Stimulated activated CD4-positive, alpha-beta T cell treated with anti-CD3 and anti-CD28 coated beads, Interleukin-4, amount 100 ng/mL, for 24 hours (primary cell): ENCODE measurements around the gene ASCC2.

Source experiments
- DNase-seq: peaks from one replicate; pipeline ENCODE4 v3.0.0-alpha.2; 2020

ASCC2 gene

GRCh38 chr22:29816539-29816938, 21.5 kb downstream of the ASCC2 start:
- DNase-seq, result no peak

- no peak for DNase-seq
These were observed 21.9 kb downstream of the ASCC2 start for GRCh38 chr22:29816128-29816527.

DNA sequence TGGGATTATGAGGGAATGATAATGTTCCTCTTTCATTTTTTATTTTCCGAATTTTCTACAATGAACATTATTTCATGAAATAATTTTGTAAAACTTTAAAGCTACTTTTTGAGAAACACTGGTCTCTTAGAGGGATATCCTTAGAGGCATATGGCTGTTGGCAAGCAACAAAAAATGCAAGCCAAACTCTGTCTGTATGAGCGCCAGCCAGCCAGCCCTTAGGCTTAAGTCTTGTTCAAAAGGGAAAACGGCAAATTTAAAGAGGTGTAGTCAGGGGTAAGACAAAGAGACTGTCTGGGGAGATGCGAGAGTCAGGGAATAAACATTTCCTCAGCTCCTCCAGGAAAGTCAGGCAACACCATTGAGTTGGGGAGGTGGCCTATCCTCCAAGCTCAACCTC, 22.5 kb downstream of the ASCC2 start:
- no peak for DNase-seq

DNA sequence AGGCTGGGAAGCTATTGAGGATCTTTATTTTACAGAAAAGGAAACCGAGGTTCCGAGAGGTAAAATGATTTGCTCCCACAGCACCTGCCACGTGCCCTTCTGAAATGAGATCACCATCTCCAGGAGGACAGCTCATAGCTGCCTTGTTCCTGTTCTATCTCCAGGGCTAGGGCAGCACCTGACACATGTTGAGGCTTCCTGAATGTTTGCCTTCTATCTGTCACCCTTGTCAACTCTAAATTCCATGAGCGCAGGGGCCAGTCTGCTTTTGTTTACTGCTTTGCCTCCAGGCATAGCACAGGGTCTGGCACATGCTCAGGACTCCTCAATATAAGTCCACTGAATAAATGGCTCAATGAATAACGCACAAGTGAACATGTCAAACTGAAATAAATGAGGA, 24.1 kb downstream of the ASCC2 start:
- DNase-seq, result no peak

DNA sequence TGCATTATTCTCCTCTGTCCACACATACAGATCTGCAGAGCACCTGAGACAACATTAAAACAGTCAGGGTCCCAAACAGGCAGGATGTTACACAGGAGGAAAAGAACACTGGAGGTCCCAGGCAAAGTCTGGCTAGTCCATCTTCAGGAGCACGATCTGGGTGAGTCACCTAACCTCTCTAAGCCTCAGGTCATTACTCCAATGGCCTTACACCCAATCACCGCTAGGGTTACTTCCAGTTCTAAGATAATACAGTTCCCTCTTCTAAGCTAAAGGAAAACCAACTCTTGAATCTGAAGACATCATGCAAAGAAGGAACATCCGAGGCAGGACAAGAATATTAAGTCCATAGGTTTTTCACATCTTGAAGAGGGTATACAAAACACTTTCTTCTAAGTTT, 24.5 kb downstream of the ASCC2 start:
- DNase-seq, result no peak

DNA sequence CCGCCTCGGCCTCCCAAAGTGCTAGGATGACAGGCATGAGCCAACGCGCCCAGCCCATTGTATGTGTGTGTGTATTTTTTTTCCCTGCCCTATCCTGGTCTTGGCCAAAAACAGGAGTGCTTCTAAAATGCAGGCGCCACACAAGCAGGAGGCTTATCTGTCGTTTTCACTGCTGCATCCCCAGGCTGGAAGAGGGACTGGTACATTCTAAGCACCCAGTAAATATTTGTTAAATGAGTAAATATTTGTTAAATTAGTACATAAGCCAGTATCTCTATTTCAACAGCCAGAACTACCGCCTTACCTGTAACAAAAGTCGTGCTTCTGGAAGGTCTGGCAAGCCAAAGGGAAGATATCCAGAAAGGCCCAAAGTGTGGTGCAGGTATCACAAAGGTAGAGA, 24.9 kb downstream of the ASCC2 start:
- no peak for DNase-seq

GRCh38 chr22:29811377-29811776, 26.7 kb downstream of the ASCC2 start:
- no peak for DNase-seq

GRCh38 chr22:29810216-29810615, 27.9 kb downstream of the ASCC2 start:
- DNase-seq, result no peak

DNA sequence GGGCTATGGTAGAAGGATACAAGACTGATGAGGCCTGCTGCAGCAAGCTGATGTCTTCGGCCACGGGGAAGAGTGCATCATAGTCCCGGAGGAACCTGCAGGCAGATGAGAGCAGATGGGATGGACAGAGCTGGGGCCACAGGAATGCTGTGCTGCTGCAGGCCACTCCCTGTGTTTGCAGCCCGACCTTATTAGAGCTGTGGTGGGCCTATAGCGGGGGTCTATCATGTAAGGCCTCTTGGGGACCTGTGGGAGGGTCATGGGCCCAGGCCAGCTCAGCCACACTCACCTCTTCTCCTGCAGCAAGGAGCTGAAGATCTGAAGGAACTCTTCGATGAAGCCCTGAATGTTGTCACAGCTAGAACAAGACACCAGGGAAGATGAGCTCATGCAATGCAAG, 31.9 kb downstream of the ASCC2 start:
- no peak for DNase-seq

GRCh38 chr22:29804985-29805384, 33.1 kb downstream of the ASCC2 start:
- no peak for DNase-seq

DNA sequence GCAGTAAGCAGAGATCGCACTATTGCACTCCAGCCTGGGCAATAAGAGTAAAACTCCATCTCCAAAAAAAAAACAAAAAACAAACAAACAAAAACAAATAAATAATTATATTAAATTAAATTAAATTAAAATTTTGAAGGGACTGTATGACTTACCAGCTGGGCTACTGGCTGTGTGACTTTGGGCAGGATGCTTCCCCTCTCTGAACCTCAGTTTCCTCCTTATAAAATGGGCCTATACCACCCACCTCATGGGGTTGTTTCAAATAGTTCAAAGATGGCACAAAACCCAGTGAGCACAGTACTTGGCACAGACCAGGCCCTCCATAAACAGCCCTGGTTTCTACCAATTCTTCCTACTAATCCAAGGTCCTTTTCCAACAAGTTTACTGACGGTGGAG, 34.9 kb downstream of the ASCC2 start:
- no peak for DNase-seq

GRCh38 chr22:29801796-29802195, 36.3 kb downstream of the ASCC2 start:
- no peak for DNase-seq

DNA sequence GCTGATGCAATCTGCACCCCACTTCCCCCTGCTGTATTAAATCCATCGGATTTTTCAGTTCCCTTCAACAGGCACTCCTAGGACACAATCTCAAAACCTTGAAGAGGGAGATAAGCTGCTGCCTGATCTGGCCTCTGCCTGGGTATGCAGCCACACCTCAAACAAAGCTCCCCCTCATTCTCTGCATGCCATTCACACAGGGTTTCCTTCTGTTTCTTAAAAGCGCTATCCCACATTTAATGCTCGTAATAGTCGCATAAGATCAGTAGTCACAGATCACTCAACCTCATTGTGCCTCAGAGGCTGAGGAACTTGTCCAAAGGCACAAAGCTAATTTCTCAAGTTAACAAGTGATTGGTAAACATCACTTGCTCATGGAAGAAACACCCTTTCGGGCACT, 36.9 kb downstream of the ASCC2 start:
- DNase-seq, result no peak

- no peak for DNase-seq
These were observed 38.8 kb downstream of the ASCC2 start for GRCh38 chr22:29799217-29799680.

GRCh38 chr22:29798801-29799200, 39.3 kb downstream of the ASCC2 start:
- no peak for DNase-seq

DNA sequence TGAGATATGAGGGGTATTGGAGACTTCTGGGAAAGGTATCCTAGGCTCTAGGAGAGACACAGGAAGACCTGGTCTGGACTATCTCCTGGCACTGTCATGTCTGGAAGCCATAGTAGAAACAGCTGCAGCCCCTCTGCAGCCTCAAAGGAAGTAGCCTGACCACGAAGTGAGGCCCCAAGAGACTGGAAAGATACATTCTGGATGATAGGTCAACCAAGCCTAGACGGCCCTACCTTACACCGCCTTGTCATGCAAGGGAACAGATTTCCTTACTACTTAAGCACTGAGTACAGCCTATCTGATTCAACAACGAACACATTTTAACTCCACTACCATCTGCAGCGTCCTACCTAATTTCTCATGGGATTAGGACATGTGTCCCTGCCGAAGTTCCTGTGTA, 39.8 kb downstream of the ASCC2 start:
- no peak for DNase-seq

- DNase-seq, result no peak
These were observed 40.7 kb downstream of the ASCC2 start for GRCh38 chr22:29797351-29797750.

GRCh38 chr22:29795663-29796062, 42.4 kb downstream of the ASCC2 start:
- no peak for DNase-seq

GRCh38 chr22:29793396-29793795, 44.7 kb downstream of the ASCC2 start:
- DNase-seq, result no peak

DNA sequence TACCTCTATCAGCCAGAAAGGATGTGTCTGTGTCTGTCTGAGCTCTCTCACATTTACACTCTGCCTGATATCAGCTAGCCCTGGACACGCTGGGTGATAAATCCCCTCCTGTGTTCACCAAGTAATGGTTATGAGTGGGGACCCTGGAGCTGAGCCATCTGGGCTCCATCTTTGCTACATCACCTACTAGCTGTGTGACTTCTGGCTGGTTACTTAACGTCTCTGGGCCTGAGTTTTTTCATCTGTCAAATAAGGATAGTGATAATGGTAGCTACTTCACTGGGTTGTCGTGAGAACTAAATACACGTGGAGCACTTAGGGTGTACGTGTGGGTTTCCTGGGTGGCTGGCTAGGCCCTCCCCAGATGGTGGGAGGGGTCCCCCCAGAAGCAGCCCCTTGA, 48.0 kb downstream of the ASCC2 start:
- no peak for DNase-seq

GRCh38 chr22:29788339-29789279, 49.5 kb downstream of the ASCC2 start:
- no peak for DNase-seq

- no peak for DNase-seq
These were observed 50.6 kb downstream of the ASCC2 start for GRCh38 chr22:29787371-29787980.

DNA sequence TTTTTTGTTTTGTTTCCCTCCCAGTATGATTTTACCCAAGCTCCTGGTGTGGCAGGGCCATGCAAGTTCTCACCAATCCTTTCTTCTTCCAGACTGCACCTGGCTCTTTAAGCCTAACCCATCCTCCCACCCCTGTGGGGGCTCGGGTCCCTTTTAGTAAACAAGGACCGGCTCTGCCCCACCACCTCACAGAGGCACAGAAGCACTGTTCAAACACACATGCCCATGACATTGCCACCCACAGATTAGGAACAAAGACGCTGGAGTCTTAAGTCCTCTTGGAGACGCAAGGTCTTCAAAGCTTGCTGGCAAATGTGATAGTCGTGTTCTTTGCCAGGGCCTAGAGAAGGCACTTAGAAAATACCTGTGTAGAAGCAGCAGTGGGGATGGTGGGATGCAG, 52.0 kb downstream of the ASCC2 start:
- no peak for DNase-seq
